Left lung (tissue), 10 donors: ENCODE data around the gene CAMTA1. TPM values are rescaled to one million over a fixed set of nuclear protein-coding genes. Genes with fewer than 3 reads are reported as not detected.

ENCODE experiments used
- ATAC-seq: fragments of 200-7000 bp; cut with Tn5 transposase; one replicate; pipeline ENCODE4 v1.9.1; 2020; ENCODE audit warnings: moderate library complexity
- DNase-seq, 4 donors: peaks; one replicate each; pipeline ENCODE4 v3.0.0-alpha.2; 2013 to 2020
- H3K27ac ChIP-seq, 2 donors: fragments of 200-600 bp; sonication (generic) in 1 of 2; one replicate each; pipeline versions ENCODE4 v1.5.0 to v1.8.0; 2020 to 2021
- H3K27me3 ChIP-seq, 2 donors: fragments of 200-600 bp; sonication (generic) in 1 of 2; one replicate each; pipeline versions ENCODE4 v1.5.0 to v1.8.0; 2020 to 2021
- H3K36me3 ChIP-seq, 2 donors: fragments of 200-600 bp; sonication (generic) in 1 of 2; one replicate each; pipeline versions ENCODE4 v1.5.0 to v1.8.0; 2020 to 2021
- H3K4me1 ChIP-seq, 2 donors: fragments of 200-600 bp; one replicate each; pipeline ENCODE4 v1.8.0; 2021
- H3K4me3 ChIP-seq, 2 donors: fragments of 200-600 bp; sonication (generic) in 1 of 2; one replicate each; pipeline versions ENCODE4 v1.5.0 to v1.8.0; 2020 to 2021; ENCODE audit warnings: mild to moderate bottlenecking in 1 of 2
- H3K9me3 ChIP-seq, 2 donors: fragments of 200-600 bp; sonication (generic) in 1 of 2; one replicate each; pipeline versions ENCODE4 v1.5.0 to v1.8.0; 2020 to 2021
- CTCF ChIP-seq, 2 donors: fragments of 200-600 bp; sonication (generic) in 1 of 2; IDR thresholded peaks; one replicate each; pipeline versions ENCODE4 v1.5.0 to v1.8.0; 2021; ENCODE audit warnings: antibody characterized with exemption in 2 of 2
- intact Hi-C, 2 donors: fragments of 100-400 bp; cut with DNase I; formaldehyde crosslinking; loops; one replicate each; pipeline versions ENCODE4 v1.11.2 to v1.14.2; 2022
- polyA plus RNA-seq, 6 donors: library from polyadenylated mRNA; unstranded; fragments of 120-200 nt; gene quantifications; one replicate each; pipeline ENCODE4 v1.2.1, GENCODE V29; 2013; ENCODE audit not compliant: insufficient read length in 6 of 6
- total RNA-seq, 2 donors: library from RNA; stranded (reverse); fragmentation: NEBNext Ultra II Directional; extraction: Animal tissue kit (Norgen Biotek cat#: 25700); gene quantifications; one replicate each; pipeline ENCODE4 v1.2.1, GENCODE V29; 2021
- donor health status: DM: no; HTN: yes; CAD: no.
- donor health status: DM: no; HTN: no; CAD: no.

The CAMTA1 gene
- total and polyA plus RNA-seq, 8 donors: 42.7 to 69.1 (median 49.4) TPM

- no peak for DNase-seq
- Histone ChIP-seq H3K4me3 (no peak overlapping the region), H3K4me1 (no peaks in the 10 kb centered on the region), H3K9me3 (no peaks in the 10 kb centered on the region), H3K27me3 (peaks cover 0 to 45% of the 10 kb centered on the region in 2 donors), H3K36me3 (no peaks in the 10 kb centered on the region), H3K27ac (no peak overlapping the region)
- TF ChIP-seq CTCF (IDR thresholded peaks at IDR 0.05): no peak
- intact Hi-C loops: no loop called here
- no peak for ATAC-seq
These were observed 318.1 kb downstream of the CAMTA1 start for GRCh38 chr1:7103361-7103782.

- Histone ChIP-seq H3K9me3 (no peaks in the 10 kb centered on the region), H3K27ac (no peak overlapping the region), H3K4me1 (no peaks in the 10 kb centered on the region), H3K36me3 (no peaks in the 10 kb centered on the region), H3K27me3 (peaks cover 0 to 40% of the 10 kb centered on the region in 2 donors), H3K4me3 (no peak overlapping the region)
- no peak for DNase-seq
- intact Hi-C loops: no loop called here
- no peak for TF ChIP-seq CTCF (IDR thresholded peaks at IDR 0.05)
- no peak for ATAC-seq
These were observed 318.6 kb downstream of the CAMTA1 start for GRCh38 chr1:7103874-7104273.

- TF ChIP-seq CTCF (IDR thresholded peaks at IDR 0.05): no peak
- Histone ChIP-seq H3K4me1 (no peaks in the 10 kb centered on the region), H3K27ac (no peak overlapping the region), H3K36me3 (no peaks in the 10 kb centered on the region), H3K9me3 (no peaks in the 10 kb centered on the region), H3K4me3 (no peak overlapping the region), H3K27me3 (peaks cover 0 to 39% of the 10 kb centered on the region in 2 donors)
- intact Hi-C loops: no loop called here
- ATAC-seq (no peak), DNase-seq (no peak)
These were observed 319.1 kb downstream of the CAMTA1 start for GRCh38 chr1:7104339-7104738.

DNA sequence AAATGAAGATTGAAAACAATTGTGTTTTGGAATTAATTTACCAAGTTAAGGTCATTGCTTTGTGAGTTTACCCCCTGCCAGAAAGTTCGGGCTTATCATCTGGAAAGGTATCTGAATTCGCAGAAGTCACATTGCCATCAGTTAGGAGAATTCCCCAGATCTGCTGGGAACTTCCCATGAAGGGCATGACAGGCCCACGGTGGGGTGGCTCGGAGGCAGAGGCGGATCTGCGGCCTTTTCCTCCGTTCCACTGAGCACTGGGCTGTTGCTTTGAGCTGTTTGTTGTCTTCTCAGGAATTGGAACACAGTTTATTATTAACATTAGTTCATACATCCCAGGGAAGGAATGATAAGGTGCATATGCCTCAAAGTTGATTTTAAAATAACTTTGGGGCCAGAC lies 320.0 kb downstream of the CAMTA1 start:
- no peak overlapping the region for H3K4me3 ChIP-seq
- H3K27ac ChIP-seq: no peak overlapping the region
- ATAC-seq (no peak), DNase-seq (no peak)
- H3K36me3 ChIP-seq: no peaks in the 10 kb centered on the region
- H3K4me1 ChIP-seq: no peaks in the 10 kb centered on the region
- intact Hi-C loops: no loop called here
- TF ChIP-seq CTCF (IDR thresholded peaks at IDR 0.05): no peak
- peaks cover 0 to 39% of the 10 kb centered on the region in 2 donors for H3K27me3 ChIP-seq
- no peaks in the 10 kb centered on the region for H3K9me3 ChIP-seq

- Histone ChIP-seq H3K4me1 (no peaks in the 10 kb centered on the region), H3K9me3 (no peaks in the 10 kb centered on the region), H3K27me3 (peaks cover 0 to 40% of the 10 kb centered on the region in 2 donors), H3K27ac (no peak overlapping the region), H3K36me3 (no peaks in the 10 kb centered on the region), H3K4me3 (no peak overlapping the region)
- TF ChIP-seq CTCF (IDR thresholded peaks at IDR 0.05): no peak
- intact Hi-C loops: no loop called here
- DNase-seq (no peak), ATAC-seq (no peak)
These were observed 321.3 kb downstream of the CAMTA1 start for GRCh38 chr1:7106442-7107108.
